Fibroblast of skin of scalp (primary cell): Measurements from ENCODE around the gene NNMT.

Experiments used
- DNase-seq: peaks from one replicate; pipeline ENCODE4 v3.0.0-alpha.2; 2013

Gene NNMT

DNA sequence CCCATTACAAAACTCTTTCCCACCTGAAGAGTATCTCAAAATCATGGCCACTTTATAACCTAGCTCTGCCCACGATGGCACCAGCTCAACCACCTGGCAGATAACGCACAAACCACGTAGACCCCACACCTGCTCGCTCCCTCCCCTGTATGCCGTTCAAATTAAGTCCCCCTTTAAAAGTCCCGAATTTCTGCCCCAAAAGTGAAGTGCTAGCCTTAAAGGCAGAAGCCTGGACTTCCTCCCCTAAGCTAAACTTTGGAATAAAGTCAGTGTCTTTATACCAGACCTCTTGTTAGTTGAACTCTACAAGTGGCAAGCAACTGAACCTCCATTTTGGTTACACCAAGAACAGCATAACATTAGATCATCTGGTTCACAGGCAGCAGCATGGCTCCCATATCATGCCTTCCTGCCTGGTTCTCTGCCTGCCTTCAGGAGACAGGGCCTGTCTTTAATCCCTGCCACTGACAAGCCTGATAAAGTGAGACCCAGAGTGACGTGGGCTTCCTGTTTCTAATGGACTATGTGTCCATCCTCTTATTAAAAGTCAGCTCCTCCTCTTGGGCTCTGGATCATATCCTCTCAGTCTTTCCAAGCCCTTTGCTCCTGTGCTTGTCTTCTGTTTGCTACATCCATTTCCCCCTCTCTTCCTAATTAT lies 32.6 kb upstream of the NNMT start:
- no peak for DNase-seq

GRCh38 chr11:114264381-114264780 lies 31.8 kb upstream of the NNMT start:
- no peak for DNase-seq

- DNase-seq: no peak
Measured at GRCh38 chr11:114265122-114265878, 30.9 kb upstream of the NNMT start.

DNA sequence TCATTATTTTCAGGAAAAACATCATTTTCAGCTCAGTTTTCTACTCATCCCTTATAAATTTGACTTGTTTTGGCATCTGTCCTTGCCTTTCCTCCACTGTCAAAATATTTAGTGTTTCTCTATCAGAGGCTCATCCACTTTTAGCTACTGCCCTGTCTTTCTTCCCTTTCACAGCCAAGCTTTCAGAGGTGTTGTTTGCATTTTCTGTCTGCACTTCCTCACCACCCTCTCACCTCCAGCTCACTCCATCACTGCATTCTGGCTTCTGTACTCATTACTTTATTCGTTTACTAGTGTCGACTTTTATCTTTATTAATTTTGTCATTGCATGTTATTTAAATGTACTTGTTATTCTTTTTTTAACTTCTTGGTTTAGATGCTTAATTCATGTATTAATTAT lies 26.7 kb upstream of the NNMT start:
- no peak for DNase-seq

GRCh38 chr11:114270531-114271270 lies 25.5 kb upstream of the NNMT start:
- DNase-seq: no peak

DNA sequence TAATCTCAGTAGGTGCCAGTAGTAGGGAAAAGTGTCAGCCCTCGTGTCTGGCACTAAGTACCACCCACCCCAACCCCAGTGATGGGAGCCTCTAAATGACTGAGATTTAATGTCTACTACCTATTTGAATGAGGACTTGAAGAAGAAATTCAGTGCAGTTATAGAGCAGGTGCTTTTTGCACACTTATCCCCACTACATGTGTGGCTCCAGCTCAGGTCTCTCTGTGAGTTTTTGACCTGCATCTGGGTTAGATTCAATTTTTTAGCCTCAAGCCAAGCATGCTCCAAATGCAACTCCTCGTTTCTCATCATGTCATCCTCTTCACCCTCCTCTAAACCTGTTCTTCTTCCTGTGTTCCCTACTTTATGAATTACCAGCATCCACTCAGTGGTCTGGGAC lies 24.9 kb upstream of the NNMT start:
- no peak for DNase-seq

DNA sequence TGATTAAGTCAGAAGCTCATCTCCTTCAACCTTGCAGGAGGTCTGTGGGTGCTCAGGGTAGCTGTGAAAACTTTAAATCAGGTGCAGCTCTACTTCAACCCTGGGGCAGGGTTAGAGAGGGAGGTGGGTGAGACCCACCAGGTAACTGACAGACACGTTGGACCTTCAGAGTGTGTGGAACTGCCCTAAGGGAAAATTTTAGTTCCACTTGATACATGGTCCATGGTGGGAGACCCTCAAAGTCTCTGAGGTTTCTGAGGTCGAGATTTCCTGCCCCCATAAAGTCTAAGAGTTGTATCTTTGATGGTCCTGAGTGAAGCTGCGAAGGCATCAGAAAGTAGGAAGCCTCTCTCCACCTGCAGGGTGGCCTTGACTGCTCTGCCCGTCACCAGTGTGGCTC lies 23.9 kb upstream of the NNMT start:
- DNase-seq: no peak

GRCh38 chr11:114273071-114273470 lies 23.1 kb upstream of the NNMT start:
- DNase-seq: no peak

- no peak for DNase-seq
Measured at GRCh38 chr11:114273890-114274635, 22.1 kb upstream of the NNMT start.

DNA sequence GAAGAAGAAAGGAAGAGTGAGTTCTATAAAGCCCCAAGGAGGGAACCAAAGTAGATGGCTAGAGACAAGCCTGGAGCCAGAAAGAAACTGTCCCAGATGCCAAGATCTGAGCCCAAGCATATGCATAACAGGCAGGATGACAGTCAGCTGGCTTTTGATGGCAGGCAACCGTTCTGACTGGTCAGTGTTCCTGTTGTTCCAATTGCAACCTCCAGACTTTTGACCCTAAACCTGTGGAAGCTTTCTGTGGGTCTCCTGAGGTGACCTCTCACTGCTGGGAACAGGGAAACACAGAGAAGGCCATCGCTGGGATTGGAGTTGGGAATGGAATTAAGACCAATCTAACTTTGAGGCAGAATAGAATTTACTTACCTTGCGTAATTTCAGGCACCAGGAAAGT lies 21.6 kb upstream of the NNMT start:
- DNase-seq: no peak

GRCh38 chr11:114275280-114275679 lies 20.9 kb upstream of the NNMT start:
- DNase-seq: no peak

DNA sequence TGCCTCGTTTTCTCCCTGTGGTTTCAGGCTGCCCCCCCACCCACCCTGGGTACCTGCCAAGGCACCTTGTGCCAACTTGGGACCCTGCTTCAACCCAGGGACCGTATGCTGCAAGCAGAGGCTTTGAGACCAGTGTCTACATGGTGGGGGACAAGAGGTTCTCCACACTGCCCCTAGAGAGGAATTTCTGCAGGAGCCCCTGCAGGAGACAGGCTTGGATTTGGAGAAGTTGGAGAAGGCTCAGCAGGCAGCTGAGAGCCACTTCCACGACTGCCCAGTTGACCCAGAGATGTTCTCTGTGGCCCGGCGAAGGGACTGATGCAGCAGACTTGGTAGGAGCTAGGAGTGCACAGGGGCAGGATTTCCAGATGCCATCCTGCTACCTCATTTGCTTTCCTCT lies 20.1 kb upstream of the NNMT start:
- DNase-seq: no peak

DNA sequence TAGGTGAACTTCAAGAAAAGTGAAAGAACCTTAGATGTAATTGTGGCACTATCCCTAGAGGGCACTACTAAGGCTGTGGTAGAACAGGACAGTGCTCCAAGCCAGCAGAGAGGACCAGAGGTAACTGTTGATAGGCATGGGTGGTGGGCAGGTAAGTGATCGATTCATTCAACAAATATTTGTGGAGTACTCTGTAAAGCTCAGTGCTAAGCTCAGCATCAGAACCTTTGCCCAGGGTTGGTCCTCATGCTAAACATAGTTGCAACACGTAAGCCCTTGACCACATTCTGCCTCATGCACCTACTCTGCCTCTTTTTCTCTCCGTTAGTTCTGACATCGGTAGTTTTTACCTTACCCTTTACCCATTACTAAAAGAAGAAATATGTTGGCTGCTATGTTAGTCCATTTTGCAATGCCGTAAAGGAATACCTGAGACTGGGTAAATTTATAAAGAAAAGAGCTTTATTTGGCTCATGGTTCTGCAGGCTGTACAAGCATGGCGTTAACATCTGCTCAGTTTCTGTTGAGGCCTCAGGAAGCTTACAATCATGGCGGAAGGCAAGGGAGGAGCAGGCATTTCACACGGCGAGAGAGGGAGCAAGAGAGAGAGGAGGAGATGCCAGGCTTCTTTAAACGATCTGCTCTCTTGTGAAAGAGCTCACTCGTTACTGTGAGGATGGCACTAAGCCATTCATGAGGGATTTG lies 18.4 kb upstream of the NNMT start:
- no peak for DNase-seq

DNA sequence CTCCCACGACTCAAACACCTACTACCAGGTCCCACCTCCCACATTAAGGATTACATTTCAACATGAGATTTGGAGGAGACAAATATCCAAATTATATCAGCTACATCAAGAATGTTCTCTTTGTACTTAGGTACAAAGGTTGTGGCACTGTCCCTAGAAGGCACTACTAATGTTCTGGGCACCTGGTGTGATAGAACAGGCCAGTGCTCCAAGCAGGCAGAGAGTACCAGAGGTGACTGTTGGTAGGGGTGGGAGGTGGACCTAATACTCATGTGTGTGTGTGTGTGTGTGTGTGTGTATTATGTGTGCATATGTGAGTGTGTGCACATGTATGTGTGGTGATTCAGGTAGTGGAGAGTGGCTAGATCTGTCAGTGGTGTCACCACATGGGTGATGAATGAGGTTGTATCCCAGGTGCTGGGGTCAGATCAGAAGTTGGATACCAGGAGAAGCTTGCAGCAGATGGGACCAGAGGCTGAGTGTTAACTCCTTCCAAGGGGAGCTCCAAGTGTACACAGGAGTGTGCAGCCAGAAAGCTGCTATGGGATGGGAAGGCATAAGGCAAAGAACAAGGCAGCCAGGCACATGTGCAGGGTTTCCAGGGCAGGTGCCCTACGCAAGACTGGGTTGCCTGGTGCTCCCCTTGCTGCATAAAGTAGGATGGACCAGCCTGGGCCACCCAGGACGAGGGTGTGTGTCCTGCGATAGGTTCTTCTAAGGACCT lies 17.7 kb upstream of the NNMT start:
- DNase-seq: no peak

- DNase-seq: no peak
Measured at GRCh38 chr11:114279792-114280546, 16.2 kb upstream of the NNMT start.

DNA sequence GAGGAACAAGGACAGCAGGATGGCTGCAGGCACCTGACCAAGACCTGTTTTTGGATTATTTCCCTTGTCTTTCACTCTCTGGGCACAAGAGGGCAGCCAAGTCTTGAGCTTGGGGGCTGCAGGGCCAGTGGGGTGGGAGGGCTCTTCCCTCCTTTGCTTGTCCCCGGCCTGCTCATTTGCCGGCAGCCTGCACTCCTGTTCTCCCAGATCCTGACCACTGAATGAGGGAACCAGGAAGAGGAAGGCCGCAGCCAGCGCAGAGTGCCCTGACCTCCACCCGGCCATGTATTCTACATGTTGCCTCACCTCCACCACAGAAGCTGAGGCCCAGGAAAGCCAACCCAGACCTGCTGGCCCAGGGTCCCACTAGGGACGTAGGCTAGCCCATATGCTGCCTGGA lies 15.5 kb upstream of the NNMT start:
- peak; percentile 88 for DNase-seq

DNA sequence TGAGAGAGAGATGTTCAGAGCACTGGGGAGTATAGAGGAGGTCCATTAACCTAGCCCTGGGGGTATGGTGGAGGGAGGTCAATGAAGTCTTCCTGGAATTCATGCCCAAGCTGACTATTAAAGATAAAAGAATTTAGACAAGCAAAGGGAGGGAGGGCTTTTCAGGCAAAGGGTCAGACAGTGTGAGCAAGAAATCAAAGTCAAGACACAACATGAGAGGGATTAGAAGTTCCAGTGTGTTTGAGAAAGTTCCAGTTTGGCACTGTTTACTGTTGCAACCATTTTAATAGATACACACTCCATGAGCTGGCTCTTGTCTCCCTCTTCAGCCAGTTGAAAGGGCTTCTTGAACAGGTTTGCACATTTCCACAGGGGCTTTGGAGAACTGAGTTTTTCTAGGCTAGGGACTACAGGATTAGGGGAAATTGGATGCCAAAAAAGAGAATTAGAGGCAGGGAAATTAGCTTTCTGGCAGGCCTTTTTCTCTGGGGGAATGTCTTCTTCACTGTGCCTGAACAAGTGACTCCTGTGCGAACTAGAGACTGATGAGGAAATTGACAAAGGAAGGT lies 14.7 kb upstream of the NNMT start:
- no peak for DNase-seq

GRCh38 chr11:114282488-114282887 lies 13.7 kb upstream of the NNMT start:
- DNase-seq: no peak

DNA sequence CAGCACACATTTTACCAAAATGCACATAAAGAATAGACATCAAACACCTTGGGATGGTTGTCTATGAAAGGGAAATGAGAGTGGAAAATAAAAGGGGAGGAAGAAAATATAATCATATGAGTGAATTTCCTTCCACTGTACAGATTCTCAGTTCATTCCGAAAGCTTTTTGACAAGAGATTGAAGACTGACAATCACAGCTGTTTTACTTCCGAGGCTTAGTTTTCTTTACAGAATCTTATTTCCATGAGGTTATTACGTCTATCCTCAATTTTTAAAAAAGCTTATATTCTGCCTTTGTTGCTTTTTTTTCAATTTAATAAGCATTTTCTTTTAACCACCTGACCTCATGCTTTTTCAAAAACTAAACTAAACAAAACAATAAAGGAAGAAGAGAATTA lies 12.8 kb upstream of the NNMT start:
- no peak for DNase-seq

- no peak for DNase-seq
Measured at GRCh38 chr11:114284021-114284420, 12.2 kb upstream of the NNMT start.

GRCh38 chr11:114284914-114285313 lies 11.3 kb upstream of the NNMT start:
- DNase-seq: no peak
